ENCODE results near the gene C2CD2.
"Not testable (repeated sequence)": the region's sequence is repeated elsewhere in the genome, so short reads cannot be mapped to it uniquely, and the experiment has no call there.

C2CD2 gene

GRCh38 chr21:41958886-41959563, 5.2 kb upstream of the C2CD2 start:
- peak; percentile 36 for DNase-seq (ENCODE audit: low spot score)

- peak; percentile 38 for DNase-seq (ENCODE audit: low spot score)
Observed at GRCh38 chr21:41957991-41958766, 4.4 kb upstream of the C2CD2 start.

- DNase-seq (ENCODE audit: low spot score): no peak
Observed at GRCh38 chr21:41956926-41957729, 3.3 kb upstream of the C2CD2 start.

- DNase-seq (ENCODE audit: low spot score): no peak
Observed at GRCh38 chr21:41955516-41955915, 1.7 kb upstream of the C2CD2 start.

- DNase-seq (ENCODE audit: low spot score): no peak
Observed at GRCh38 chr21:41954654-41955499, 1.1 kb upstream of the C2CD2 start.

GRCh38 chr21:41953249-41953830, 478 bp downstream of the C2CD2 start:
- DNase-seq (ENCODE audit: low spot score): no peak

GRCh38 chr21:41952568-41953248, 1.1 kb downstream of the C2CD2 start:
- no peak for DNase-seq (ENCODE audit: low spot score)

- no peak for DNase-seq (ENCODE audit: low spot score)
Observed at GRCh38 chr21:41951876-41952567, 1.8 kb downstream of the C2CD2 start.

- no peak for DNase-seq (ENCODE audit: low spot score)
Observed at GRCh38 chr21:41950941-41951351, 2.9 kb downstream of the C2CD2 start.

GRCh38 chr21:41949631-41950030, 4.2 kb downstream of the C2CD2 start:
- not testable (repeated sequence) for DNase-seq (ENCODE audit: low spot score)

GRCh38 chr21:41948901-41949300, 4.9 kb downstream of the C2CD2 start:
- DNase-seq (ENCODE audit: low spot score): no peak

GRCh38 chr21:41948078-41948895, 5.5 kb downstream of the C2CD2 start:
- peak; percentile 92 for DNase-seq (ENCODE audit: low spot score)

GRCh38 chr21:41945982-41946381, 7.8 kb downstream of the C2CD2 start:
- DNase-seq (ENCODE audit: low spot score): no peak

- DNase-seq (ENCODE audit: low spot score): peak; percentile 77
Observed at GRCh38 chr21:41943851-41944250, 10.0 kb downstream of the C2CD2 start.

- no peak for DNase-seq (ENCODE audit: low spot score)
Observed at GRCh38 chr21:41942457-41942856, 11.4 kb downstream of the C2CD2 start.

GRCh38 chr21:41941941-41942340, 11.9 kb downstream of the C2CD2 start:
- DNase-seq (ENCODE audit: low spot score): no peak

GRCh38 chr21:41940431-41940830, 13.4 kb downstream of the C2CD2 start:
- no peak for DNase-seq (ENCODE audit: low spot score)

- no peak for DNase-seq (ENCODE audit: low spot score)
Observed at GRCh38 chr21:41939391-41939790, 14.4 kb downstream of the C2CD2 start.
